Endothelial cell of umbilical vein (primary cell): ENCODE data around the gene TXNDC2.

Experiments used
- EZH2 ChIP-seq: IDR thresholded peaks from 2 replicates; pipeline ENCODE4 v1.6.1; 2012; ENCODE audit warnings: borderline replicate concordance, low read depth, mild to moderate bottlenecking, moderate library complexity, low read length, inconsistent platforms; ENCODE audit not compliant: severe bottlenecking
- JUN ChIP-seq: IDR thresholded peaks from 2 replicates; pipeline ENCODE4 v1.6.1; 2011; ENCODE audit warnings: borderline replicate concordance, low read depth; ENCODE audit not compliant: insufficient read length, insufficient read depth
- POLR2A ChIP-seq: IDR thresholded peaks from 2 replicates; pipeline ENCODE4 v1.6.1; 2012; ENCODE audit warnings: low read depth, mild to moderate bottlenecking, control low read depth, low read length
- POLR2AphosphoS5 ChIP-seq: IDR thresholded peaks from 2 replicates; pipeline ENCODE4 v1.6.1; 2012; ENCODE audit warnings: low read depth, mild to moderate bottlenecking, control low read depth, low read length, moderate library complexity; ENCODE audit not compliant: insufficient read depth
- TF ChIP-seq, protein P1 (sequence below), 2 donors: IDR thresholded peaks; 1 replicate in 1 of 2; 2 replicates in 1 of 2; pipeline ENCODE4 v1.5.1; 2011; ENCODE audit warnings: low read length in 2 of 2, mild to moderate bottlenecking in 2 of 2, moderate library complexity in 2 of 2, control low read depth in 1 of 2, inconsistent platforms in 1 of 2, low read depth in 1 of 2; ENCODE audit not compliant: insufficient read depth in 1 of 2; ENCODE audit errors: extremely low read depth in 1 of 2

DNA sequence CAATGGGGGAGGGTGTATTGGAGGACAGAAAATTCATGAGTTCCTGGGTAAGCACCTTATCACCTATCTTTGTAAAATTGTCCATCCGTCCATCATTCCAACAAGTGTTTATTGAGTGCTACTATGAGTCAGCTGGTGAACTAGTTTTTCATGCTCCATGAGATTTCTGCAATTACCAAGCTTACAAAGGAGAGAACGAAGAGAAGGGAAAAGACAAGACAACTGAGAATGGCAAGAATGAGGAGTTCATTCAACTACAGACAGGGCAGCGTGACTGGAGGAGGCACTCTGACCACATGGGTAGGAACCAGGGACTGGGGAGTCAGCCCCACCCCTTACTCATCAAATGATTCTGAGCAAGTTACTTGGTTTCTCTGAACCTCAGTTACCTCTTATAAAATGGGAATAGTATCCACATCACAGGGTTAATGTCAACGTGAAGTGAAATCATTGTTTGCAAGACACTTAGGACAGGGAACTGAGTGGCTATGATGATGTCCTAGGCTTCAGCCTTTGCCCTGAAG lies 18.6 kb upstream of the TXNDC2 start:
- no peak for TF ChIP-seq POLR2AphosphoS5
- TF ChIP-seq, protein P1, sequence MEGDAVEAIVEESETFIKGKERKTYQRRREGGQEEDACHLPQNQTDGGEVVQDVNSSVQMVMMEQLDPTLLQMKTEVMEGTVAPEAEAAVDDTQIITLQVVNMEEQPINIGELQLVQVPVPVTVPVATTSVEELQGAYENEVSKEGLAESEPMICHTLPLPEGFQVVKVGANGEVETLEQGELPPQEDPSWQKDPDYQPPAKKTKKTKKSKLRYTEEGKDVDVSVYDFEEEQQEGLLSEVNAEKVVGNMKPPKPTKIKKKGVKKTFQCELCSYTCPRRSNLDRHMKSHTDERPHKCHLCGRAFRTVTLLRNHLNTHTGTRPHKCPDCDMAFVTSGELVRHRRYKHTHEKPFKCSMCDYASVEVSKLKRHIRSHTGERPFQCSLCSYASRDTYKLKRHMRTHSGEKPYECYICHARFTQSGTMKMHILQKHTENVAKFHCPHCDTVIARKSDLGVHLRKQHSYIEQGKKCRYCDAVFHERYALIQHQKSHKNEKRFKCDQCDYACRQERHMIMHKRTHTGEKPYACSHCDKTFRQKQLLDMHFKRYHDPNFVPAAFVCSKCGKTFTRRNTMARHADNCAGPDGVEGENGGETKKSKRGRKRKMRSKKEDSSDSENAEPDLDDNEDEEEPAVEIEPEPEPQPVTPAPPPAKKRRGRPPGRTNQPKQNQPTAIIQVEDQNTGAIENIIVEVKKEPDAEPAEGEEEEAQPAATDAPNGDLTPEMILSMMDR (IDR thresholded peaks at IDR 0.05; ENCODE audit: extremely low read depth in 1 of 2, insufficient read depth in 1 of 2, low read depth in 1 of 2, low read length in 2 of 2), result no peak
- no peak for TF ChIP-seq JUN
- TF ChIP-seq POLR2A, result no peak
- no peak for TF ChIP-seq EZH2
